ENCODE measurements around the gene TGFB2.

Gene TGFB2

DNA sequence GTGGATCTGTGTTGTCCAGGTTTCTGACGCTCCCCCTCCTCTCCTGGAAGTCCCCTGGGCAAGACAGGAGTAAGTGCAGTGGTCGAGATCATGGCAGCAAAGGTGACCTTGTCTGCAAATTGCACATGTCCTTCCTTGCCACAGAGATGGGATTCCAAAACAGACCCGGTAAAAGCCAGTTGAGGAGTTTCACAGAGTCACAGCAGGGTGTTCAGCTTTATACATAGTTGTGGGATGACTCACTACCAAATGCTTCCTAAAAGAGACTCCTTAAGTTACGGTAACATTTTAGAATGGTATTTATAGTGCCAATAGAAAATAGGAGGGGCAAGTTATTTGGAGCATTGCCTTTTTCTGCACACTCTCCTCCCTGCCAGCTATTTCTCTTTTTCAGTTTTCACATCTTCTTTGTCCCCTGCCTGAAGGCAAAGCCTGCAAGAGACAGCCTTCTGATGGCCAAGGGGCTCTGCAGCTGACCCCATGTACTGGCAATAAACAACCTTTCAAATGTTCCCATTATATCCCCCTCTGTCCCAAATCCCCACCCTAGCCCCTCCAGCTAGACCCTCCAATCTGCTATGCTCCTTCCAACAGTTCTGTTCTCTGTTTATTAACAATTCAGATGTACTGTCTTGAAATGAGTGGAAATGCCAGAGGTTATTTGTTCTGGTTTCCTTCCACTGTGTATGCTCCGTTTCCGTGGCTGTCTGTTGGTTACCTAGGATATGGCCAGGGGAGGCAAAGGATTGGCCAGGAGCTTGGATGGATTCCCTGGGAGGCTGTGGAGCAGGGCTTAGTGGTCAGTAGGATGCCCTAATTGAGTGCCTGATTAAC is 115.0 kb downstream of the TGFB2 start:
- no peak overlapping the region for H3K4me3 ChIP-seq (ENCODE audit: low read length)
- TF ChIP-seq, protein P1, sequence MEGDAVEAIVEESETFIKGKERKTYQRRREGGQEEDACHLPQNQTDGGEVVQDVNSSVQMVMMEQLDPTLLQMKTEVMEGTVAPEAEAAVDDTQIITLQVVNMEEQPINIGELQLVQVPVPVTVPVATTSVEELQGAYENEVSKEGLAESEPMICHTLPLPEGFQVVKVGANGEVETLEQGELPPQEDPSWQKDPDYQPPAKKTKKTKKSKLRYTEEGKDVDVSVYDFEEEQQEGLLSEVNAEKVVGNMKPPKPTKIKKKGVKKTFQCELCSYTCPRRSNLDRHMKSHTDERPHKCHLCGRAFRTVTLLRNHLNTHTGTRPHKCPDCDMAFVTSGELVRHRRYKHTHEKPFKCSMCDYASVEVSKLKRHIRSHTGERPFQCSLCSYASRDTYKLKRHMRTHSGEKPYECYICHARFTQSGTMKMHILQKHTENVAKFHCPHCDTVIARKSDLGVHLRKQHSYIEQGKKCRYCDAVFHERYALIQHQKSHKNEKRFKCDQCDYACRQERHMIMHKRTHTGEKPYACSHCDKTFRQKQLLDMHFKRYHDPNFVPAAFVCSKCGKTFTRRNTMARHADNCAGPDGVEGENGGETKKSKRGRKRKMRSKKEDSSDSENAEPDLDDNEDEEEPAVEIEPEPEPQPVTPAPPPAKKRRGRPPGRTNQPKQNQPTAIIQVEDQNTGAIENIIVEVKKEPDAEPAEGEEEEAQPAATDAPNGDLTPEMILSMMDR (conservative IDR thresholded peaks at IDR 0.05; ENCODE audit: low read length): no peak
- DNase-seq (ENCODE audit: low read depth): peak; percentile 92

DNA sequence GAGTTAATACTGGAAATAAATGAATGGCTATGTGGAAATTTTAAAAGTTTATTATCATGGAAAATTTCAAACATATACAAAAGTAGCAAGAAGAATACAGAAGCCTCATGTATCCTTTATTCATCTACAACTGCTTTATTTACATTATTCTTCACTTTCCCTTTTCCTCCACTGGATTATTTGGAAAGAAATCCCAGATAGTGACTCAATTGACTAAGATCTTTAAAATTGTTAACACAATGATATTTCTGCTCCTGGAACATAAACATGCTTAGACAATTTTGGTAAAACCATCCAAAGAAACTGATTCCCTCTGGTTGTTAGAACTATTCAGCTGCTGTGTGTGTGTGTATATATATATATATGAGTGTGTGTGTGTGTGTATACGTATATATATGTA is 116.2 kb downstream of the TGFB2 start:
- H3K4me3 ChIP-seq (ENCODE audit: low read length): no peak overlapping the region
- TF ChIP-seq, protein P1 (conservative IDR thresholded peaks at IDR 0.05; ENCODE audit: low read length): no peak
- DNase-seq (ENCODE audit: low read depth): no peak

DNA sequence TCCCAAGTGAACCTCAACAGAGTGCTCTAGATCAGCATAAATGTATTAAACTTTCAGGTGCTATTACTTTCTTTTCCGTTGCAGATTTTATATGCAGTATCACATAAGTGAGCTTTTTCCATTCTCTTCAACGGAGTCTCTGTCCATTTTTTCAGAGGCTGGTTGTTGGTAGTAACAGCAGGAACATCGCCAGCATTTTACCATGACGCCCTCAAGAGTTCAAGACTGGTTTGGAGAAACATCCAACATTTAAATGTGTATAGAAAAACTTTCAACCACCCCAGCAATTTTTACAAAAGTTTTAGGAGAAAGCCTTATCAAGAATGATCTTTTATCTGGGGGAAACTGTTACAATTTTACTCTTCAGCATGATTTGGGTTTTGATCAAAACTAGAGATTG is 117.0 kb downstream of the TGFB2 start:
- TF ChIP-seq, protein P1 (conservative IDR thresholded peaks at IDR 0.05; ENCODE audit: low read length): no peak
- DNase-seq (ENCODE audit: low read depth): no peak
- no peak overlapping the region for H3K4me3 ChIP-seq (ENCODE audit: low read length)

GRCh38 chr1:218462587-218462986 is 117.5 kb downstream of the TGFB2 start:
- DNase-seq (ENCODE audit: low read depth): no peak
- TF ChIP-seq, protein P1 (conservative IDR thresholded peaks at IDR 0.05; ENCODE audit: low read length): no peak
- no peak overlapping the region for H3K4me3 ChIP-seq (ENCODE audit: low read length)

DNA sequence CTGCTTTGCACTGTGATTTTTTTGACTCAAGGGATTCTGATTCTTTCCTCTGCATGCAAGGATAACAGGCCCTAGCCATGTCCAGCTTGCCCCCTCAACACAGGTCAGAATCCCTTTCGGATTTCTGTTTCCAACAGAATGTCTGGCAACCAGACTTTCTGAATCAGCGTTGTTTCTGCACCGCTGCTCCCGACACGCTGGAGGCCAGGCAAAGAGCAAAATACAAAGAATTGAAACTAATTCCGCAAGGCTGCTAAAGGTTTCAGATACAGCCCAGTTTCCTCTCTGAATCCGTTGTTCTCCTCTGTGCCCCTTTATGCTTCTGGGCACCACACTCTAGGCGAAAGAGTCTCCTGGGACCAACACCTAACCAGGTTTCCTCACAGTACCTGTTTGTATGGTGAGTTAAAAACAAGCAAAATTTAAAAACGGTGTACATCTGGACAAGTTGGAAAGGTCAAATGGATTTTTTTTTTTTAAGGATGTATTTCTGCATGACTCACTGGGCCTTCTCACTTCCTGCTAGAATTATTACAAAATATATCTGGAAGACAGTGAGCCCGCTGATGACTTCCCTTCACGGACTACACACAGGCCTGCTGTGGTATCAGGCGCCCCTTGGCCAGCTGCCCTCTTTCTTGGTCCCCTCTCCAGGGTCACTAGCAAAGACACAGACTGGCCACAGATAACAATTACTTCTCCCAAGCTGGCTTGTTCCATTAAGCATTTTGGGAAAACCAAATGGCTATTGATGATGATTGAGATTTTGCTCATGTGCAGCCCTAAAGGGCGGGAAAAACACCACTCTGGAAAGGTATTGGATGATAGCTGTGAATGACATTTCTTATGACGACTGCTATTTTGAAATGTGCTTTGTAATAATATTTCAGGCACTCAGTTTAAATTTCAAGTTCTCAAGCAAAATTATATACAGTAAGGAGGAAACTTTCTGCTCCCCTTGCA is 118.3 kb downstream of the TGFB2 start:
- H3K4me3 ChIP-seq (ENCODE audit: low read length): no peak overlapping the region; the same call in 1 of the 2 replicates
- peak; percentile 74 for DNase-seq (ENCODE audit: low read depth)

DNA sequence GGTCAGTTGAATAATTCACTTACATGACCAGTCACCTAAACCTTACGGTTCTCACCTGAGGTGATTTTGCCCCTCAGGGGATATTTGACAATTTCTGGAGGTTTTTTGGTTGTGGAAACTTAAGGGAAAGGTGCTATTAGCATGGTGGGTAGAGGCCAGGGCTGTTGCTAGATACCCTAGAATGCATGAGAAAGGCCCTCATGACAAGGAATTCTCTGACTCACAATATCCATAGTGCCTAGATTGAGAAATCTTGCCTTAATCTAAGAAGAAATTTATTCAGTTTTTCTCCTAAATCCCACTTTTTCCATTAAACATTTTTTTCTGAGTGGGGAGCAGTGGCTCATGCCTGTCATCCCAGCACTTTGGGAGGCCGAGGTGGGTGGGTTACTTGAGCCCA is 119.7 kb downstream of the TGFB2 start:
- no peak overlapping the region for H3K4me3 ChIP-seq (ENCODE audit: low read length)
- TF ChIP-seq, protein P1 (conservative IDR thresholded peaks at IDR 0.05; ENCODE audit: low read length): no peak
- peak; percentile 32 for DNase-seq (ENCODE audit: low read depth)

More for the DNA sequence above, 118.3 kb downstream of the TGFB2 start:
- TF ChIP-seq, protein P1 (conservative IDR thresholded peaks at IDR 0.05; ENCODE audit: low read length): no peak

Measured in AG10803 (cell line).